Femur (tissue), 1 donor: ENCODE data around the gene MAP6.

ENCODE experiments used
- DNase-seq: peaks from one replicate; pipeline ENCODE4 v3.0.0-alpha.2; 2017

The MAP6 gene

GRCh38 chr11:75627906-75628668 lies 40.8 kb downstream of the MAP6 start:
- DNase-seq = no peak

GRCh38 chr11:75626889-75627529 lies 41.8 kb downstream of the MAP6 start:
- no peak for DNase-seq

GRCh38 chr11:75625991-75626888 lies 42.6 kb downstream of the MAP6 start:
- DNase-seq = no peak

GRCh38 chr11:75625021-75625420 lies 43.8 kb downstream of the MAP6 start:
- no peak for DNase-seq

GRCh38 chr11:75616281-75616680 lies 52.6 kb downstream of the MAP6 start:
- no peak for DNase-seq

GRCh38 chr11:75615751-75616150 lies 53.1 kb downstream of the MAP6 start:
- no peak for DNase-seq

GRCh38 chr11:75611823-75612222 lies 57.0 kb downstream of the MAP6 start:
- no peak for DNase-seq

- no peak for DNase-seq
Observed at GRCh38 chr11:75606099-75606498, 62.7 kb downstream of the MAP6 start.

GRCh38 chr11:75603791-75604736 lies 64.8 kb downstream of the MAP6 start:
- no peak for DNase-seq

GRCh38 chr11:75602951-75603350 lies 65.9 kb downstream of the MAP6 start:
- DNase-seq = no peak

GRCh38 chr11:75601494-75601893 lies 67.3 kb downstream of the MAP6 start:
- no peak for DNase-seq

- DNase-seq = no peak
Observed at GRCh38 chr11:75600356-75600755, 68.5 kb downstream of the MAP6 start.

- no peak for DNase-seq
Observed at GRCh38 chr11:75598900-75599299, 69.9 kb downstream of the MAP6 start.

GRCh38 chr11:75598264-75598663 lies 70.6 kb downstream of the MAP6 start:
- no peak for DNase-seq

- DNase-seq = no peak
Observed at GRCh38 chr11:75597636-75598035, 71.2 kb downstream of the MAP6 start.

GRCh38 chr11:75596914-75597313 lies 71.9 kb downstream of the MAP6 start:
- DNase-seq = no peak

GRCh38 chr11:75595429-75595828 lies 73.4 kb downstream of the MAP6 start:
- DNase-seq = no peak

- DNase-seq = no peak
Observed at GRCh38 chr11:75594211-75594610, 74.6 kb downstream of the MAP6 start.

- DNase-seq = no peak
Observed at GRCh38 chr11:75593286-75593915, 75.4 kb downstream of the MAP6 start.

- DNase-seq = no peak
Observed at GRCh38 chr11:75592715-75593114, 76.1 kb downstream of the MAP6 start.

- no peak for DNase-seq
Observed at GRCh38 chr11:75591966-75592365, 76.9 kb downstream of the MAP6 start.

- DNase-seq = no peak
Observed at GRCh38 chr11:75591371-75591770, 77.5 kb downstream of the MAP6 start.
